Motor neuron (in vitro differentiated cells): ENCODE data around the gene KCNIP3. TPM values are rescaled to one million over a fixed set of nuclear protein-coding genes. Genes with fewer than 3 reads are reported as not detected.
"Not testable (repeated sequence)": the region's sequence is repeated elsewhere in the genome, so short reads cannot be mapped to it uniquely, and the experiment has no call there.

Experiments
- ATAC-seq, 8 experiments: fragments of 200-7000 bp; cut with Tn5 transposase; replicated peaks in 6 of 8; 2 replicates each; pipeline ENCODE4 v1.8.0; 2021; ENCODE audit warnings: mild to moderate bottlenecking in 8 of 8, moderate library complexity in 8 of 8
- H3K27ac ChIP-seq, 2 donors: fragments of 250-450 bp; sonication (Bioruptor Pico); 2 replicates each; pipeline ENCODE4 v1.9.0; 2021; ENCODE audit warnings: antibody characterized with exemption in 2 of 2, mild to moderate bottlenecking in 2 of 2, moderate library complexity in 1 of 2
- H3K4me1 ChIP-seq, 2 donors: fragments of 250-450 bp; sonication (Bioruptor Pico); replicated peaks in 1 of 2; 2 replicates each; pipeline ENCODE4 v1.6.1; 2021; ENCODE audit warnings: antibody characterized with exemption in 2 of 2, mild to moderate bottlenecking in 2 of 2, moderate library complexity in 1 of 2
- H3K4me3 ChIP-seq, 5 donors: fragments of 250-450 bp; sonication (Bioruptor Pico); 2 replicates each; pipeline ENCODE4 v1.9.0; 2021; ENCODE audit warnings: antibody characterized with exemption in 5 of 5, mild to moderate bottlenecking in 5 of 5, moderate library complexity in 4 of 5
- WGBS, 10 experiments: fragments of 450-650 bp; shearing (Covaris generic); methylation state at CpG; one replicate each; pipeline ENCODE4 v1.0.0; 2022; 5-methylcytosine and 5-hydroxymethylcytosine counted together
- in situ Hi-C, 9 experiments: fragments of 400-800 bp; cut with MboI; loops; one replicate each; pipeline ENCODE4 v1.15.0; 2021; ENCODE audit warnings: low sequenced_read_pairs in 9 of 9, low pct_unique_long_range_greater_than_20kb in 2 of 9; ENCODE audit not compliant: unreplicated experiment in 9 of 9
- total RNA-seq, 8 experiments: library from RNA; unstranded; fragments of 300-600 nt; gene quantifications; 2 replicates each; pipeline versions ENCODE4 v1.2.3 to v1.2.4, GENCODE V29; 2022

The KCNIP3 gene
- total RNA-seq, 8 experiments from 2014 or later = 0.51 to 5.3 (median 1.8) TPM

- H3K4me1 ChIP-seq, H3K4me3 ChIP-seq, H3K27ac ChIP-seq, in situ Hi-C loops, ATAC-seq: not testable (repeated sequence)
- 50 to 100% (median 83%) methylated on average over 1 to 5 of the region's 5 CpGs; no CpG with 5 or more reads in 2 of the 10 experiments for WGBS, 10 experiments
These were observed 27.4 kb upstream of the KCNIP3 start for GRCh38 chr2:95269745-95270144.

- ATAC-seq = no peak
- Histone ChIP-seq H3K4me1 (no peaks in the 10 kb centered on the region), H3K27ac (no peak overlapping the region), H3K4me3 (no peak overlapping the region)
- 0 to 100% (median 92%) methylated on average over 1 to 5 of the region's 8 CpGs; no CpG with 5 or more reads in 5 of the 10 experiments for WGBS, 10 experiments
- in situ Hi-C loops = no loop called here
These were observed 26.5 kb upstream of the KCNIP3 start for GRCh38 chr2:95270541-95271081.

- no peak for ATAC-seq
- WGBS, 10 experiments = no CpG with 5 or more reads among the region's 6 CpGs
- H3K4me3 ChIP-seq = no peak overlapping the region
- H3K27ac ChIP-seq = no peak overlapping the region
- no peaks in the 10 kb centered on the region for H3K4me1 ChIP-seq
- in situ Hi-C loops = no loop called here
These were observed 25.7 kb upstream of the KCNIP3 start for GRCh38 chr2:95271381-95271971.

- in situ Hi-C loops = no loop called here
- 60 to 92% (median 80%) methylated on average over 2 to 5 of the region's 6 CpGs; no CpG with 5 or more reads in 5 of the 10 experiments for WGBS, 10 experiments
- Histone ChIP-seq H3K4me3 (no peak overlapping the region), H3K27ac (no peak overlapping the region), H3K4me1 (no peaks in the 10 kb centered on the region)
- no peak for ATAC-seq
These were observed 24.8 kb upstream of the KCNIP3 start for GRCh38 chr2:95272299-95272751.

- 40% methylated on average over 1 of the region's 1 CpG; no CpG with 5 or more reads in 9 of the 10 experiments for WGBS, 10 experiments
- Histone ChIP-seq H3K27ac (no peak overlapping the region), H3K4me1 (no peaks in the 10 kb centered on the region), H3K4me3 (no peak overlapping the region)
- in situ Hi-C loops = no loop called here
- no peak for ATAC-seq
These were observed 24.4 kb upstream of the KCNIP3 start for GRCh38 chr2:95272781-95273180.

GRCh38 chr2:95273566-95274290, 23.4 kb upstream of the KCNIP3 start:
- in situ Hi-C loops = no loop called here
- Histone ChIP-seq H3K4me3 (no peak overlapping the region), H3K4me1 (no peaks in the 10 kb centered on the region), H3K27ac (no peak overlapping the region)
- 60 to 100% (median 83%) methylated on average over 1 to 8 of the region's 11 CpGs; no CpG with 5 or more reads in 2 of the 10 experiments for WGBS, 10 experiments
- ATAC-seq = no peak

GRCh38 chr2:95274291-95275150, 22.6 kb upstream of the KCNIP3 start, which contains the start of gene PROM2:
TSS of gene PROM2 (plus strand) at chr2:95274449. CDS start at chr2:95274586, 137 bp downstream.
- no peak for ATAC-seq
- no peak within 1 kb of the TSS for H3K27ac ChIP-seq
- in situ Hi-C loops = no loop called here
- H3K4me3 ChIP-seq = no peak within 1 kb of the TSS
- H3K4me1 ChIP-seq = no peaks in the 10 kb centered on the region
- WGBS, 10 experiments = 89 to 100% (median 100%) methylated on average over 1 to 10 of the region's 17 CpGs; no CpG with 5 or more reads in 5 of the 10 experiments

GRCh38 chr2:95275151-95275515, 22.0 kb upstream of the KCNIP3 start:
- Histone ChIP-seq H3K27ac (no peak overlapping the region), H3K4me1 (no peaks in the 10 kb centered on the region), H3K4me3 (no peak overlapping the region)
- no peak for ATAC-seq
- in situ Hi-C loops = no loop called here
- WGBS, 10 experiments = 65 to 100% (median 100%) methylated on average over 1 to 2 of the region's 4 CpGs; no CpG with 5 or more reads in 5 of the 10 experiments

GRCh38 chr2:95275601-95276243, 21.4 kb upstream of the KCNIP3 start:
- H3K27ac ChIP-seq = no peak overlapping the region
- ATAC-seq = no peak
- in situ Hi-C loops = no loop called here
- no peak overlapping the region for H3K4me3 ChIP-seq
- H3K4me1 ChIP-seq = no peaks in the 10 kb centered on the region
- WGBS, 10 experiments = 60 to 100% (median 100%) methylated on average over 1 to 2 of the region's 28 CpGs; no CpG with 5 or more reads in 7 of the 10 experiments

- no peak overlapping the region for H3K27ac ChIP-seq
- ATAC-seq = no peak
- in situ Hi-C loops = no loop called here
- H3K4me3 ChIP-seq = no peak overlapping the region
- no peaks in the 10 kb centered on the region for H3K4me1 ChIP-seq
- 75 to 95% methylated on average over 2 to 4 of the region's 22 CpGs; no CpG with 5 or more reads in 8 of the 10 experiments for WGBS, 10 experiments
These were observed 20.8 kb upstream of the KCNIP3 start for GRCh38 chr2:95276244-95276887.

GRCh38 chr2:95276888-95277245, 20.3 kb upstream of the KCNIP3 start:
- in situ Hi-C loops = no loop called here
- Histone ChIP-seq H3K4me3 (no peak overlapping the region), H3K27ac (no peak overlapping the region), H3K4me1 (no peaks in the 10 kb centered on the region)
- no peak for ATAC-seq
- WGBS, 10 experiments = no CpG with 5 or more reads among the region's 9 CpGs

GRCh38 chr2:95277246-95277906, 19.8 kb upstream of the KCNIP3 start:
- peak in 3 of 8 experiments; percentile 70 to 78 (median 76) for ATAC-seq
- in situ Hi-C loops = no loop called here
- Histone ChIP-seq H3K4me1 (no peaks in the 10 kb centered on the region), H3K27ac (no peak overlapping the region), H3K4me3 (no peak overlapping the region)
- 67 to 77% methylated on average over 2 to 9 of the region's 11 CpGs; no CpG with 5 or more reads in 8 of the 10 experiments for WGBS, 10 experiments
